Measurements from ENCODE around the gene KAT6B.

GRCh38 chr10:74822521-74823089 is 3.8 kb upstream of the KAT6B start:
- TF ChIP-seq CTCF (IDR thresholded peaks at IDR 0.05): no peak
- no peak for TF ChIP-seq POLR2A (IDR thresholded peaks at IDR 0.05)
